HepG2 (cell line): Measurements from ENCODE around the gene APOBEC3C. TPM values are rescaled to one million over a fixed set of nuclear protein-coding genes. Genes with fewer than 3 reads are reported as not detected.
"Not testable (repeated sequence)": the region's sequence is repeated elsewhere in the genome, so short reads cannot be mapped to it uniquely, and the experiment has no call there.

Experiments used
- ATAC-seq: fragments of 200-7000 bp; cut with Tn5 transposase; 3 replicates; pipeline ENCODE4 v1.9.1; 2020; ENCODE audit warnings: mild to moderate bottlenecking, moderate library complexity
- BruUV-seq: library from RNA; stranded (reverse); fragments of 400-500 nt; replicated peaks from 2 replicates; lab custom pipeline; 2021; lab: Mats Ljungman, UMichigan
- CTCF ChIA-PET: fragments of 300-600 bp; formaldehyde crosslinking; extraction: SDS; loops from one replicate; lab custom pipeline; 2021; ENCODE audit warnings: low total read pairs, inconsistent platforms, low intra/inter-chr PET ratio; lab: Yijun Ruan, JAX
- POLR2A ChIA-PET: fragments of 350-600 bp; sonication (Branson Sonifier 250); formaldehyde crosslinking; loops from one replicate; lab custom pipeline; 2020; ENCODE audit warnings: antibody characterized with exemption, inconsistent platforms; lab: Yijun Ruan, JAX
- DNase-seq: peaks from one replicate; pipeline ENCODE4 v3.0.0-alpha.2; 2015; ENCODE audit warnings: low spot score
- FAIRE-seq: peaks from 3 replicates; lab custom pipeline; 2011; peaks lifted over from hg19 to GRCh38; lab: Jason Lieb, UNC
- H2AFZ ChIP-seq: one replicate; pipeline ENCODE4 v1.6.1; 2011; ENCODE audit warnings: low read length, inconsistent platforms
- H3K27ac ChIP-seq: fragments of 300-600 bp; 3 replicates; pipeline ENCODE4 v1.8.0; 2011; ENCODE audit warnings: mixed run types, mild to moderate bottlenecking, mixed read lengths, low read length, inconsistent platforms; ENCODE audit not compliant: insufficient read depth; ENCODE audit errors: extremely low read length
- H3K27me3 ChIP-seq, 2 experiments: fragments of 200-600 bp in 1 of 2; 2 replicates in 1 of 2; 3 replicates in 1 of 2; pipeline versions ENCODE4 v1.6.0 to v1.8.0; 2011; ENCODE audit warnings: low read length in 2 of 2, mild to moderate bottlenecking in 2 of 2, moderate library complexity in 2 of 2, inconsistent platforms in 1 of 2; ENCODE audit not compliant: insufficient read depth in 2 of 2, control insufficient read depth in 1 of 2
- H3K36me3 ChIP-seq, 2 experiments: fragments of 200-600 bp in 1 of 2; replicated peaks in 1 of 2; 2 replicates in 1 of 2; 3 replicates in 1 of 2; pipeline versions ENCODE4 v1.5.1 to v1.8.0; 2011; ENCODE audit warnings: low read length in 2 of 2, inconsistent platforms in 1 of 2; ENCODE audit not compliant: insufficient read depth in 2 of 2, control insufficient read depth in 1 of 2
- H3K4me1 ChIP-seq: 2 replicates; pipeline ENCODE4 v1.5.1; 2012; ENCODE audit warnings: low read length, inconsistent platforms; ENCODE audit not compliant: insufficient read depth
- H3K4me2 ChIP-seq: 2 replicates; pipeline ENCODE4 v1.6.0; 2011; ENCODE audit warnings: low read depth, low read length, inconsistent platforms
- H3K4me3 ChIP-seq, 3 experiments: fragments of 200-600 bp in 1 of 3; sonication (generic), shearing (Covaris generic) in 1 of 3; replicated peaks in 1 of 3; 2 replicates each; pipeline ENCODE4 v1.5.1; 2011 to 2016; ENCODE audit warnings: low read length in 3 of 3, inconsistent platforms in 2 of 3, low read depth in 2 of 3, mild to moderate bottlenecking in 2 of 3, control low read depth in 1 of 3, mixed read lengths in 1 of 3; ENCODE audit not compliant: insufficient read depth in 1 of 3
- H3K79me2 ChIP-seq: one replicate; pipeline ENCODE4 v1.6.1; 2011; ENCODE audit warnings: low read length, inconsistent platforms; ENCODE audit not compliant: insufficient read depth
- H3K9ac ChIP-seq: 2 replicates; pipeline ENCODE4 v1.6.0; 2011; ENCODE audit warnings: mild to moderate bottlenecking, low read depth, low read length, inconsistent platforms; ENCODE audit not compliant: insufficient read depth
- H3K9me3 ChIP-seq: 2 replicates; pipeline ENCODE4 v1.5.1; 2012; ENCODE audit warnings: mild to moderate bottlenecking, low read length
- H4K20me1 ChIP-seq: 2 replicates; pipeline ENCODE4 v1.6.0; 2011; ENCODE audit warnings: inconsistent platforms, mild to moderate bottlenecking, low read length, moderate library complexity; ENCODE audit not compliant: insufficient read depth
- CBX1 ChIP-seq: IDR thresholded peaks from one replicate; pipeline ENCODE4 v1.6.1; 2016; ENCODE audit warnings: antibody characterized with exemption, low read depth
- FOSL2 ChIP-seq: sonication (generic); formaldehyde crosslinking; IDR thresholded peaks from 2 replicates; pipeline ENCODE4 v1.4.0; 2020; ENCODE audit warnings: missing genetic modification reagents
- TEAD3 ChIP-seq: optimal IDR thresholded peaks from 2 replicates; pipeline ENCODE3; 2016; ENCODE audit warnings: borderline replicate concordance
- WGBS: methylation state at CpG from one replicate; pipeline ENCODE4 v1.1.6; 2017; ENCODE audit warnings: low lambda C conversion rate; 5-methylcytosine and 5-hydroxymethylcytosine counted together
- in situ Hi-C: cut with HindIII; loops from 2 replicates; pipeline ENCODE4 v1.10.0; 2017; ENCODE audit warnings: low pct_unique_long_range_greater_than_20kb; ENCODE audit not compliant: extremely low pct_ligation_motif_present
- intact Hi-C: fragments of 100-400 bp; cut with micrococcal nuclease; formaldehyde crosslinking; loops from one replicate; pipeline ENCODE4 v1.10.0; 2022; ENCODE audit not compliant: unreplicated experiment
- polyA plus RNA-seq, 8 experiments: library from polyadenylated mRNA; depleted of rRNA in 3 of 8; stranded (reverse) in 7 of 8; unstranded in 1 of 8; fragments of >200 nt; fragmentation: Illumina TruSeq in 4 of 8; extraction: Trizol in 4 of 8; gene quantifications; 2 replicates each; pipeline versions ENCODE4 v1.2.1 to v1.2.3, GENCODE V29; 2011 to 2016; ENCODE audit warnings: low read depth in 4 of 8, missing spikeins in 1 of 8, mixed read lengths in 1 of 8; ENCODE audit not compliant: insufficient read depth in 1 of 8
- total RNA-seq, 5 experiments: library from RNA; depleted of rRNA; stranded (reverse); fragments of >200 nt; fragmentation: Illumina TruSeq; extraction: Trizol; gene quantifications; 2 replicates each; pipeline ENCODE4 v1.2.3, GENCODE V29; 2016; ENCODE audit warnings: low read depth in 1 of 5
- TF ChIP-seq, protein P1 (sequence below): sonication (generic); formaldehyde crosslinking; conservative IDR thresholded peaks from 2 replicates; pipeline ENCODE4 v1.5.0; 2020; ENCODE audit warnings: missing genetic modification reagents
- TF ChIP-seq, protein P2 (sequence below): sonication (generic); formaldehyde crosslinking; IDR thresholded peaks from 2 replicates; pipeline ENCODE4 v1.5.0; 2020; ENCODE audit warnings: mild to moderate bottlenecking, missing genetic modification reagents
- TF ChIP-seq, protein P3 (sequence below): sonication (generic); formaldehyde crosslinking; IDR thresholded peaks from 2 replicates; pipeline ENCODE4 v1.9.0; 2021; ENCODE audit warnings: mild to moderate bottlenecking, missing genetic modification reagents

The APOBEC3C gene
- total and polyA plus RNA-seq, 2 of the 13 experiments (the other 11 are each of a cell fraction or from before 2014, with no cell fraction given): 8.9 to 27.6 TPM

DNA sequence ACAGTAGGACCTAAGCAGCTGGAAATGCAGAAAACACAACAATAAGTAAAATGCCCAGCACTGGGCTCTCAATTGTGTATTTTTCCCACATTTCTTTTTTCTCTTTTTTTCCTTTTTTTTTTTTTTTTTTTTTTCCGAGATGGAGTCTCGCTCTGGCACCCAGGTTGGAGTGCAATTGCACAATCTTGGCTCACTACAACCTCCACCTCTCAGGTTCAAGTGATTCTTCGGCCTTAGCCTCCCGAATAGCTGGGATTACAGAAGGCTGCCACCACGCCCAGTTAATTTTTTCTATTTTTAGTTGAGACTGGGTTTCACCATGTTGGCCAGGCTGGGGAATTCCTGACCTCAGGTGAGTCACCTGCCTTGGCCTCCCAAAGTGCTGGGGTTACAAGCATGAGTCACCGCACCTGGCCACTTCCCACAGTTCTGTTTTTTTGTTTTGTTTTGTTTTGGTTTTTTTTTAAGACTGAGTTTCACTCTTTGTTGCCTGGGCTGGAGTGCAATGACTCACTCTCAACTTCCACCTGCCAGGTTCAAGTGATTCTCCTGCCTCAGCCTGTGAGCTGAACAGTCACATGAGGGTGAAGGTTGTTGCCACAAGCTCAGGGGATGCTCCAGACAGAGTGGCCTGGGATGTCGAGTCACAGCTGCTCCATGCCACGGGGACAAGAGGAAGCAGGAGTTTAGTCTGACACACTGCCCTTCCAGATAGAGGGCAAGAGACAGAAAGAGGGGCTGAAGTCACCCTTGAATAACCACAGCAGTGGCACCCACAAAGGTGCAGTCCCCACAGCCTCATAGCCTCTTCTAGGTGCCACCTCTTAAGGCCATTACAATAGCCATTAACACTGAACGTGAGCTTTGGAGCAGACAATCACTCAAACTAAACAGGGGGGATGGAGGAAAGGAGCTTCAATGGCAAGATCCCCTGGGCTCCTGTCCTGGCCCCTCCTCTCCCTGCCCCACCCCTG lies 29.0 kb upstream of the APOBEC3C start:
- in situ Hi-C loops, POLR2A ChIA-PET, H3K36me3 ChIP-seq, H3K9ac ChIP-seq, H3K79me2 ChIP-seq, ATAC-seq, H3K4me3 ChIP-seq, H2AFZ ChIP-seq, BruUV-seq, H3K27me3 ChIP-seq, intact Hi-C loops: not testable (repeated sequence)
- peak; percentile 30 for DNase-seq
- H3K4me1 ChIP-seq: peaks cover 27% of the 10 kb centered on the region
- TF ChIP-seq FOSL2 (CRISPR knock-in tag): peak; percentile 77
- TF ChIP-seq, all 625 proteins: peak for 1; not testable (repeated sequence) for 624
- H4K20me1 ChIP-seq, CTCF ChIA-PET, H3K9me3 ChIP-seq, FAIRE-seq, H3K4me2 ChIP-seq, H3K27ac ChIP-seq: not testable (repeated sequence)
- WGBS: 74% methylated on average over 8 of the region's 9 CpGs

DNA sequence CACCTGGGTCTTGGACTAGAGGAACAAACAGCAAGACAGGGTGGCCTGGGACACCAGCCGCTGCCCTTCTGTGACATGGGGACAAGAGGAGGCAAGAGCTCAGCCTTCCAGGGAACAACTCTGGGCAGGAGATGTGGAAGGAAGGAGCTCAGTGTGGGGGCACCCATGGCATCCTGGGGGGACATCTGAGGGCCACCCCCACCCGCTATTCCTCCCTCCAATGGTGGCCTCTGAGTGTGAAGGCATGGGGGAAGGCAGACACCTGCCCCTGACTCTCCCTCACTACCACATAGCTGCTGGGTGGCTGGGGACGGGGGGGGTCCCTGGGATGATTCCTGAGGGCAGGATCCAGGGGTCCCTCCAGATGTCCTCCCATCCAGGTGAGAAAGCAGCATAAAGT lies 27.4 kb upstream of the APOBEC3C start:
- POLR2A ChIA-PET: no interaction called here
- Histone ChIP-seq H4K20me1 (no peaks in the 10 kb centered on the region), H3K27ac (no peak overlapping the region), H3K79me2 (no peaks in the 10 kb centered on the region), H3K9me3 (no peaks in the 10 kb centered on the region), H3K27me3 (no peaks in the 10 kb centered on the region), H3K9ac (no peak overlapping the region), H2AFZ (no peak overlapping the region), H3K4me3 (no peak overlapping the region), H3K36me3 (no peaks in the 10 kb centered on the region), H3K4me1 (peaks cover 14% of the 10 kb centered on the region), H3K4me2 (no peak overlapping the region)
- 100% methylated on average over 1 of the region's 3 CpGs for WGBS
- ATAC-seq: no peak
- intact Hi-C loops: no loop called here
- FAIRE-seq: no peak
- CTCF ChIA-PET: no interaction called here
- in situ Hi-C loops: no loop called here
- no peak for DNase-seq
- no TSS peak for BruUV-seq
- TF ChIP-seq TEAD3 (CRISPR knock-in tag) (no peak), CBX1 (no peak)
- TF ChIP-seq, protein P1, sequence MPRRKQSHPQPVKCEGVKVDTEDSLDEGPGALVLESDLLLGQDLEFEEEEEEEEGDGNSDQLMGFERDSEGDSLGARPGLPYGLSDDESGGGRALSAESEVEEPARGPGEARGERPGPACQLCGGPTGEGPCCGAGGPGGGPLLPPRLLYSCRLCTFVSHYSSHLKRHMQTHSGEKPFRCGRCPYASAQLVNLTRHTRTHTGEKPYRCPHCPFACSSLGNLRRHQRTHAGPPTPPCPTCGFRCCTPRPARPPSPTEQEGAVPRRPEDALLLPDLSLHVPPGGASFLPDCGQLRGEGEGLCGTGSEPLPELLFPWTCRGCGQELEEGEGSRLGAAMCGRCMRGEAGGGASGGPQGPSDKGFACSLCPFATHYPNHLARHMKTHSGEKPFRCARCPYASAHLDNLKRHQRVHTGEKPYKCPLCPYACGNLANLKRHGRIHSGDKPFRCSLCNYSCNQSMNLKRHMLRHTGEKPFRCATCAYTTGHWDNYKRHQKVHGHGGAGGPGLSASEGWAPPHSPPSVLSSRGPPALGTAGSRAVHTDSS: no peak
- TF ChIP-seq, protein P2, sequence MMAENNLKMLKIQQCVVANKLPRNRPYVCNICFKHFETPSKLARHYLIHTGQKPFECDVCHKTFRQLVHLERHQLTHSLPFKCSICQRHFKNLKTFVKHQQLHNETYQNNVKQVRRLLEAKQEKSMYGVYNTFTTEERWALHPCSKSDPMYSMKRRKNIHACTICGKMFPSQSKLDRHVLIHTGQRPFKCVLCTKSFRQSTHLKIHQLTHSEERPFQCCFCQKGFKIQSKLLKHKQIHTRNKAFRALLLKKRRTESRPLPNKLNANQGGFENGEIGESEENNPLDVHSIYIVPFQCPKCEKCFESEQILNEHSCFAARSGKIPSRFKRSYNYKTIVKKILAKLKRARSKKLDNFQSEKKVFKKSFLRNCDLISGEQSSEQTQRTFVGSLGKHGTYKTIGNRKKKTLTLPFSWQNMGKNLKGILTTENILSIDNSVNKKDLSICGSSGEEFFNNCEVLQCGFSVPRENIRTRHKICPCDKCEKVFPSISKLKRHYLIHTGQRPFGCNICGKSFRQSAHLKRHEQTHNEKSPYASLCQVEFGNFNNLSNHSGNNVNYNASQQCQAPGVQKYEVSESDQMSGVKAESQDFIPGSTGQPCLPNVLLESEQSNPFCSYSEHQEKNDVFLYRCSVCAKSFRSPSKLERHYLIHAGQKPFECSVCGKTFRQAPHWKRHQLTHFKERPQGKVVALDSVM (CRISPR knock-in tag): no peak
- TF ChIP-seq, protein P3, sequence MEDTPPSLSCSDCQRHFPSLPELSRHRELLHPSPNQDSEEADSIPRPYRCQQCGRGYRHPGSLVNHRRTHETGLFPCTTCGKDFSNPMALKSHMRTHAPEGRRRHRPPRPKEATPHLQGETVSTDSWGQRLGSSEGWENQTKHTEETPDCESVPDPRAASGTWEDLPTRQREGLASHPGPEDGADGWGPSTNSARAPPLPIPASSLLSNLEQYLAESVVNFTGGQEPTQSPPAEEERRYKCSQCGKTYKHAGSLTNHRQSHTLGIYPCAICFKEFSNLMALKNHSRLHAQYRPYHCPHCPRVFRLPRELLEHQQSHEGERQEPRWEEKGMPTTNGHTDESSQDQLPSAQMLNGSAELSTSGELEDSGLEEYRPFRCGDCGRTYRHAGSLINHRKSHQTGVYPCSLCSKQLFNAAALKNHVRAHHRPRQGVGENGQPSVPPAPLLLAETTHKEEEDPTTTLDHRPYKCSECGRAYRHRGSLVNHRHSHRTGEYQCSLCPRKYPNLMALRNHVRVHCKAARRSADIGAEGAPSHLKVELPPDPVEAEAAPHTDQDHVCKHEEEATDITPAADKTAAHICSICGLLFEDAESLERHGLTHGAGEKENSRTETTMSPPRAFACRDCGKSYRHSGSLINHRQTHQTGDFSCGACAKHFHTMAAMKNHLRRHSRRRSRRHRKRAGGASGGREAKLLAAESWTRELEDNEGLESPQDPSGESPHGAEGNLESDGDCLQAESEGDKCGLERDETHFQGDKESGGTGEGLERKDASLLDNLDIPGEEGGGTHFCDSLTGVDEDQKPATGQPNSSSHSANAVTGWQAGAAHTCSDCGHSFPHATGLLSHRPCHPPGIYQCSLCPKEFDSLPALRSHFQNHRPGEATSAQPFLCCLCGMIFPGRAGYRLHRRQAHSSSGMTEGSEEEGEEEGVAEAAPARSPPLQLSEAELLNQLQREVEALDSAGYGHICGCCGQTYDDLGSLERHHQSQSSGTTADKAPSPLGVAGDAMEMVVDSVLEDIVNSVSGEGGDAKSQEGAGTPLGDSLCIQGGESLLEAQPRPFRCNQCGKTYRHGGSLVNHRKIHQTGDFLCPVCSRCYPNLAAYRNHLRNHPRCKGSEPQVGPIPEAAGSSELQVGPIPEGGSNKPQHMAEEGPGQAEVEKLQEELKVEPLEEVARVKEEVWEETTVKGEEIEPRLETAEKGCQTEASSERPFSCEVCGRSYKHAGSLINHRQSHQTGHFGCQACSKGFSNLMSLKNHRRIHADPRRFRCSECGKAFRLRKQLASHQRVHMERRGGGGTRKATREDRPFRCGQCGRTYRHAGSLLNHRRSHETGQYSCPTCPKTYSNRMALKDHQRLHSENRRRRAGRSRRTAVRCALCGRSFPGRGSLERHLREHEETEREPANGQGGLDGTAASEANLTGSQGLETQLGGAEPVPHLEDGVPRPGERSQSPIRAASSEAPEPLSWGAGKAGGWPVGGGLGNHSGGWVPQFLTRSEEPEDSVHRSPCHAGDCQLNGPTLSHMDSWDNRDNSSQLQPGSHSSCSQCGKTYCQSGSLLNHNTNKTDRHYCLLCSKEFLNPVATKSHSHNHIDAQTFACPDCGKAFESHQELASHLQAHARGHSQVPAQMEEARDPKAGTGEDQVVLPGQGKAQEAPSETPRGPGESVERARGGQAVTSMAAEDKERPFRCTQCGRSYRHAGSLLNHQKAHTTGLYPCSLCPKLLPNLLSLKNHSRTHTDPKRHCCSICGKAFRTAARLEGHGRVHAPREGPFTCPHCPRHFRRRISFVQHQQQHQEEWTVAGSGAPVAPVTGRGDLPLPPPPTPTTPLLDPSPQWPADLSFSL (CRISPR knock-in tag): no peak
